Measurements from ENCODE around the gene IKBKE. TPM values are rescaled to one million over a fixed set of nuclear protein-coding genes. Genes with fewer than 3 reads are reported as not detected.

The IKBKE gene
- total and polyA plus RNA-seq, 2 of the 8 experiments (the other 6 are each of a cell fraction or from before 2014, with no cell fraction given), result 8.6 to 12.0 TPM

- TF ChIP-seq, protein P1, sequence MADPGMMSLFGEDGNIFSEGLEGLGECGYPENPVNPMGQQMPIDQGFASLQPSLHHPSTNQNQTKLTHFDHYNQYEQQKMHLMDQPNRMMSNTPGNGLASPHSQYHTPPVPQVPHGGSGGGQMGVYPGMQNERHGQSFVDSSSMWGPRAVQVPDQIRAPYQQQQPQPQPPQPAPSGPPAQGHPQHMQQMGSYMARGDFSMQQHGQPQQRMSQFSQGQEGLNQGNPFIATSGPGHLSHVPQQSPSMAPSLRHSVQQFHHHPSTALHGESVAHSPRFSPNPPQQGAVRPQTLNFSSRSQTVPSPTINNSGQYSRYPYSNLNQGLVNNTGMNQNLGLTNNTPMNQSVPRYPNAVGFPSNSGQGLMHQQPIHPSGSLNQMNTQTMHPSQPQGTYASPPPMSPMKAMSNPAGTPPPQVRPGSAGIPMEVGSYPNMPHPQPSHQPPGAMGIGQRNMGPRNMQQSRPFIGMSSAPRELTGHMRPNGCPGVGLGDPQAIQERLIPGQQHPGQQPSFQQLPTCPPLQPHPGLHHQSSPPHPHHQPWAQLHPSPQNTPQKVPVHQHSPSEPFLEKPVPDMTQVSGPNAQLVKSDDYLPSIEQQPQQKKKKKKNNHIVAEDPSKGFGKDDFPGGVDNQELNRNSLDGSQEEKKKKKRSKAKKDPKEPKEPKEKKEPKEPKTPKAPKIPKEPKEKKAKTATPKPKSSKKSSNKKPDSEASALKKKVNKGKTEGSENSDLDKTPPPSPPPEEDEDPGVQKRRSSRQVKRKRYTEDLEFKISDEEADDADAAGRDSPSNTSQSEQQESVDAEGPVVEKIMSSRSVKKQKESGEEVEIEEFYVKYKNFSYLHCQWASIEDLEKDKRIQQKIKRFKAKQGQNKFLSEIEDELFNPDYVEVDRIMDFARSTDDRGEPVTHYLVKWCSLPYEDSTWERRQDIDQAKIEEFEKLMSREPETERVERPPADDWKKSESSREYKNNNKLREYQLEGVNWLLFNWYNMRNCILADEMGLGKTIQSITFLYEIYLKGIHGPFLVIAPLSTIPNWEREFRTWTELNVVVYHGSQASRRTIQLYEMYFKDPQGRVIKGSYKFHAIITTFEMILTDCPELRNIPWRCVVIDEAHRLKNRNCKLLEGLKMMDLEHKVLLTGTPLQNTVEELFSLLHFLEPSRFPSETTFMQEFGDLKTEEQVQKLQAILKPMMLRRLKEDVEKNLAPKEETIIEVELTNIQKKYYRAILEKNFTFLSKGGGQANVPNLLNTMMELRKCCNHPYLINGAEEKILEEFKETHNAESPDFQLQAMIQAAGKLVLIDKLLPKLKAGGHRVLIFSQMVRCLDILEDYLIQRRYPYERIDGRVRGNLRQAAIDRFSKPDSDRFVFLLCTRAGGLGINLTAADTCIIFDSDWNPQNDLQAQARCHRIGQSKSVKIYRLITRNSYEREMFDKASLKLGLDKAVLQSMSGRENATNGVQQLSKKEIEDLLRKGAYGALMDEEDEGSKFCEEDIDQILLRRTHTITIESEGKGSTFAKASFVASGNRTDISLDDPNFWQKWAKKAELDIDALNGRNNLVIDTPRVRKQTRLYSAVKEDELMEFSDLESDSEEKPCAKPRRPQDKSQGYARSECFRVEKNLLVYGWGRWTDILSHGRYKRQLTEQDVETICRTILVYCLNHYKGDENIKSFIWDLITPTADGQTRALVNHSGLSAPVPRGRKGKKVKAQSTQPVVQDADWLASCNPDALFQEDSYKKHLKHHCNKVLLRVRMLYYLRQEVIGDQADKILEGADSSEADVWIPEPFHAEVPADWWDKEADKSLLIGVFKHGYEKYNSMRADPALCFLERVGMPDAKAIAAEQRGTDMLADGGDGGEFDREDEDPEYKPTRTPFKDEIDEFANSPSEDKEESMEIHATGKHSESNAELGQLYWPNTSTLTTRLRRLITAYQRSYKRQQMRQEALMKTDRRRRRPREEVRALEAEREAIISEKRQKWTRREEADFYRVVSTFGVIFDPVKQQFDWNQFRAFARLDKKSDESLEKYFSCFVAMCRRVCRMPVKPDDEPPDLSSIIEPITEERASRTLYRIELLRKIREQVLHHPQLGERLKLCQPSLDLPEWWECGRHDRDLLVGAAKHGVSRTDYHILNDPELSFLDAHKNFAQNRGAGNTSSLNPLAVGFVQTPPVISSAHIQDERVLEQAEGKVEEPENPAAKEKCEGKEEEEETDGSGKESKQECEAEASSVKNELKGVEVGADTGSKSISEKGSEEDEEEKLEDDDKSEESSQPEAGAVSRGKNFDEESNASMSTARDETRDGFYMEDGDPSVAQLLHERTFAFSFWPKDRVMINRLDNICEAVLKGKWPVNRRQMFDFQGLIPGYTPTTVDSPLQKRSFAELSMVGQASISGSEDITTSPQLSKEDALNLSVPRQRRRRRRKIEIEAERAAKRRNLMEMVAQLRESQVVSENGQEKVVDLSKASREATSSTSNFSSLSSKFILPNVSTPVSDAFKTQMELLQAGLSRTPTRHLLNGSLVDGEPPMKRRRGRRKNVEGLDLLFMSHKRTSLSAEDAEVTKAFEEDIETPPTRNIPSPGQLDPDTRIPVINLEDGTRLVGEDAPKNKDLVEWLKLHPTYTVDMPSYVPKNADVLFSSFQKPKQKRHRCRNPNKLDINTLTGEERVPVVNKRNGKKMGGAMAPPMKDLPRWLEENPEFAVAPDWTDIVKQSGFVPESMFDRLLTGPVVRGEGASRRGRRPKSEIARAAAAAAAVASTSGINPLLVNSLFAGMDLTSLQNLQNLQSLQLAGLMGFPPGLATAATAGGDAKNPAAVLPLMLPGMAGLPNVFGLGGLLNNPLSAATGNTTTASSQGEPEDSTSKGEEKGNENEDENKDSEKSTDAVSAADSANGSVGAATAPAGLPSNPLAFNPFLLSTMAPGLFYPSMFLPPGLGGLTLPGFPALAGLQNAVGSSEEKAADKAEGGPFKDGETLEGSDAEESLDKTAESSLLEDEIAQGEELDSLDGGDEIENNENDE (IDR thresholded peaks at IDR 0.05; ENCODE audit: insufficient replicate concordance, low read length), result no peak
- TF ChIP-seq CTBP2 (IDR thresholded peaks at IDR 0.05; ENCODE audit: borderline replicate concordance, insufficient read depth, insufficient read length, low read length) (no peak), TAF1 (IDR thresholded peaks at IDR 0.05; ENCODE audit: low read depth, low read length) (no peak), ASH2L (IDR thresholded peaks at IDR 0.05; ENCODE audit: low read length) (no peak), CTCF (IDR thresholded peaks at IDR 0.05; ENCODE audit: control extremely low read depth in 1 of 3, insufficient read depth in 1 of 3, low read depth in 1 of 3, low read length in 3 of 3) (no peak), USF2 (IDR thresholded peaks at IDR 0.05; ENCODE audit: low read length) (no peak), TBP (IDR thresholded peaks at IDR 0.05; ENCODE audit: low read depth, low read length) (no peak), KDM4A (IDR thresholded peaks at IDR 0.05; ENCODE audit: low read depth, low read length, severe bottlenecking) (no peak)
These were observed 5.8 kb downstream of the IKBKE start (continued) for GRCh38 chr1:206476058-206476457.

All from H1 (cell line).